SHP77 (cell line): ENCODE measurements around the gene GATA1.
"Not testable (repeated sequence)": the region's sequence is repeated elsewhere in the genome, so short reads cannot be mapped to it uniquely, and the experiment has no call there.

Source experiments
- DNase-seq, 2 experiments: peaks; one replicate each; lab custom pipeline; 2025; lab: John Stamatoyannopoulos, UW

Gene GATA1

GRCh38 chrX:48814722-48815121 is 28.3 kb downstream of the GATA1 start:
- DNase-seq, result no peak

- DNase-seq, result no peak
Observed at GRCh38 chrX:48815266-48815665, 28.9 kb downstream of the GATA1 start.

- DNase-seq, result no peak
Observed at GRCh38 chrX:48816014-48816810, 29.8 kb downstream of the GATA1 start.

- DNase-seq, result no peak
Observed at GRCh38 chrX:48818098-48818497, 31.7 kb downstream of the GATA1 start.

- no peak for DNase-seq
Observed at GRCh38 chrX:48818866-48819265, 32.5 kb downstream of the GATA1 start.

- not testable (repeated sequence) for DNase-seq
Observed at GRCh38 chrX:48819394-48819793, 33.0 kb downstream of the GATA1 start.

- DNase-seq, result no peak
Observed at GRCh38 chrX:48823053-48823452, 36.7 kb downstream of the GATA1 start.

GRCh38 chrX:48824066-48824465 is 37.7 kb downstream of the GATA1 start:
- DNase-seq, result no peak

- DNase-seq, result no peak
Observed at GRCh38 chrX:48826135-48826875, 39.9 kb downstream of the GATA1 start, which contains the start of gene ERAS. ERAS (plus strand) TSS chrX:48826513; CDS start chrX:48829124, 2,611 bp downstream.

GRCh38 chrX:48826876-48827653 is 40.7 kb downstream of the GATA1 start:
- no peak for DNase-seq

- no peak for DNase-seq
Observed at GRCh38 chrX:48827654-48827968, 41.2 kb downstream of the GATA1 start.

- DNase-seq, result no peak
Observed at GRCh38 chrX:48829016-48829735, 42.8 kb downstream of the GATA1 start.

- DNase-seq, result no peak
Observed at GRCh38 chrX:48831136-48831908, 44.9 kb downstream of the GATA1 start.

- no peak for DNase-seq
Observed at GRCh38 chrX:48831909-48832291, 45.5 kb downstream of the GATA1 start.

- no peak for DNase-seq
Observed at GRCh38 chrX:48833542-48834138, 47.2 kb downstream of the GATA1 start.

- DNase-seq, result no peak
Observed at GRCh38 chrX:48834383-48834709, 48.0 kb downstream of the GATA1 start.

GRCh38 chrX:48835524-48836329 is 49.3 kb downstream of the GATA1 start, which contains the start of gene PCSK1N:
PCSK1N (minus strand) TSS chrX:48835610; CDS start chrX:48835532, 78 bp downstream.
- peak; percentile 13 to 49 for DNase-seq

- no peak for DNase-seq
Observed at GRCh38 chrX:48839686-48840085, 53.3 kb downstream of the GATA1 start.
